HG02852 (cell line): ENCODE measurements around the gene NLRP6.
"Not testable (repeated sequence)": the region's sequence is repeated elsewhere in the genome, so short reads cannot be mapped to it uniquely, and the experiment has no call there.

Source experiments
- ATAC-seq: cut with Tn5 transposase; IDR thresholded peaks from one replicate; pipeline ENCODE4 v1.9.1; 2021; ENCODE audit warnings: mild to moderate bottlenecking, moderate library complexity; ENCODE audit not compliant: unreplicated experiment

NLRP6 gene

GRCh38 chr11:319121-319887 is 41.1 kb downstream of the NLRP6 start:
- ATAC-seq = not testable (repeated sequence)

- ATAC-seq = not testable (repeated sequence)
These were observed 41.7 kb downstream of the NLRP6 start for GRCh38 chr11:319888-320273.

DNA sequence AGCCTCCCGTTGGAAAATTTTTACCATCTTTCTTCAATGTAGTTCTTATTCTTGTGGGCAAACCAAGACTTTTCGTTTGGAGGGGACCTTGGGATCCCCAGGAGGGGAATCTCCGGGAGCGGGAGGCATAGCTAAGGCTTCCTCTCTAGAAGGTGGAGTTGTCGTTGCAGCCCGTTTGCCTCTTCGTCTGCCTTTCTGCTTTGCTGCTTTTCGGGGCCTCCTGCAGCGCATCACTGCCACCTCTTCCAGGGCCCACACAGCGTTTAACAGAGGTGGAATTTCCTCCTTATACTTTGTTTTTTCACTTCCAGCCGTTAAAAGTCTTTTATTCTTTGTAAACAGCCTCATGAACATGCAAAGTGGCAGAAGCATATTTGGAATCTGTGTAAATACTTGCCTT is 45.9 kb downstream of the NLRP6 start:
- no peak for ATAC-seq

DNA sequence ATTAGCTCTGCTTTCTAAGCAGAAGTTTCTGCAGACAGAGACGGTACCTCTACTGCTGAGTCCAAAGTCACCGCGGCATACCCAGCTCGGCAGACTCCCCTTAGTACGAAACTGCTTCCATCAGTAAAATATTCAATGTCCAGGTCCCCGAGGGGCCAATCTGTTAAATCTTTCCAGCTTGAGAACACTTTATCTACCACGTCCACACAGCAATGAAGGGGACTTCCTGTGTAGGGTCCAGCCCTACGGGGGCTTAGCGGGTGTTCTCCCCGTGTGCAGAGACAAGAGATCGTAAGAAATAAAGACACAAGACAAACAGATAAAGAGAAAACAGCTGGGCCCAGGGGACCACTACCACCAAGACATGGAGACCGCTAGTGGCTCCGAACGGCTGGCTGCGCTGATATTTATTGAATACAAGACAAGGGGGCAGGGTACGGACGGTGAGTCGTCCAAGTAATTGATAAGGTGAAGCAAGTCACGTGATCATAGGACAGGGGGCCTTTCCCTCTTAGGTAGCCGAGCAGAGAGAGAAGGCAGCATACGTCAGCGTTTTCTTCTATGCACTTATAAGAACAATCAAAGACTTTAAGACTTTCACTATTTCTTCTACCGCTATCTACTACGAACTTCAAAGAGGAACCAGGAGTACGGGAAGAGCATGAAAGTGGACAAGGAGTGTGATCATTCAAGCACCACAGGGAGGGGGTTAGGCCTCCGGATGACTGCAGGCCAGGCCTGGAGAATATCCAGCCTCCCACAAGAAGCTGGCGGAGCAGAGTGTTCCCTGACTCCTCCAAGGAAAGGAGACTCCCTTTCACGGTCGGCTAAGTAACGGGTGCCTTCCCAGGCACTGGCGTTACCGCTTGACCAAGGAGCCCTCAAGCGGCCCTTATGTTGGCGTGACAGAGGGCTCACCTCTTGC is 46.6 kb downstream of the NLRP6 start:
- not testable (repeated sequence) for ATAC-seq

GRCh38 chr11:325796-326591 is 47.8 kb downstream of the NLRP6 start:
- ATAC-seq = no peak

GRCh38 chr11:326592-326841 is 48.3 kb downstream of the NLRP6 start:
- no peak for ATAC-seq

DNA sequence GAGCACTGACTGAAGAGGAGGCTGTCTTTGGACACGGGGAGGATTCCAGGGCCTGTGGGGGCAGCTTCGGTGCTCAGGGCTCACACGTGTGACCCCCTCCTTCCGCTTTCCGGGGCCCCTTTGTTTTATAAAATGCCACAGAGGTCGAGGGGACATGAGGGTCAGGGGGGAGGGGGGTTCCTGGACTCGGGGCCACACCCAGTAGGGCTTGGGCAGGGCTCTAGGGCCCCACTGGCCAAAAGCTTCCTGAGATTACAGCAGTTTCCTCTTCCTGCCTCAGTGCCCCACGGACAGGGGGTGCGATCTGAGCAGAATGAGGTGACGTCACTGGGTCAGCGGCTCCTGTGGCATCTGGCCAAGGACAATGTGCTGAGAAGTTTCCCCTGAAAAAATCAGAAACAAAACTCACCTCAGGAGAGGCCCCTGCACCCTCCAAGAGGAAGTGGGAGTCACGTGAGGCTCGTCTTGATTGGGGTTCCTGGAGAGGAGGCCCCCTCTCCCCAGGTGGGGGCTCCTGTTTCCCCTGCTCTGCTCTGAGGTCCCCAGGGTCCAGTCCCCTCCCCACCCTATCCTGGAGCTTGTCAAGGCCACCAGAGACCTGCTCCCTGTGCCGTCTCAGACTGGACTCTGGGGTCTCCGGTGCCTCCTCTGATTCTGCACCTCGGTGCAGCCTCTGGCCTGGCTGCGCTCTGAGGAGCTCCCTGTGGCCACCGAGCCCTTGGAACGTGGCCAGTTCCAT is 48.8 kb downstream of the NLRP6 start:
- peak; percentile 73 for ATAC-seq

GRCh38 chr11:327581-327923 is 49.3 kb downstream of the NLRP6 start:
- no peak for ATAC-seq

GRCh38 chr11:328012-328411 is 49.8 kb downstream of the NLRP6 start:
- ATAC-seq = no peak

- not testable (repeated sequence) for ATAC-seq
These were observed 50.4 kb downstream of the NLRP6 start for GRCh38 chr11:328516-329100.

- ATAC-seq = no peak
These were observed 51.7 kb downstream of the NLRP6 start for GRCh38 chr11:329886-330253.

DNA sequence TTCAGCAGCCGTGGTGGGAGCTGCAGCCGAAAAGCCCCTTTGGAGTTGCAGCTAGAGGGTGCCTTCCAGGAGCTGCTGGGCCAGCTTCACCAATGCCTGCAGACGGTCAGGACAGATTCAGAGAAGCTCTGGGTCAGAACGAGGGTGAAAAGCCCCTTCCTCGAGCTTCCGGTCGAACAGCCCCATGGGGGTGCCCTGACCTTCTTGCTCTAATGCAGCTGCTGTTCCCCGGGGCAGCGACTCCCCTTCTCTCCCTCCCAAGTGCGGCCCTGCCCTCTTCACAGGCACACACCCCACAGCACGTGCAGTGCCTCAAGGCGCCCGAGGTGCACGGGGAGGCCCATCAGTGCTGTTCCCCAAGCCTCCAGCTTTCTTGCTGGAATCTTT is 52.1 kb downstream of the NLRP6 start:
- ATAC-seq = no peak

GRCh38 chr11:330694-331357 is 52.6 kb downstream of the NLRP6 start:
- ATAC-seq = no peak

GRCh38 chr11:331358-332060 is 53.3 kb downstream of the NLRP6 start:
- no peak for ATAC-seq

GRCh38 chr11:332651-333480 is 54.7 kb downstream of the NLRP6 start:
- no peak for ATAC-seq

- ATAC-seq = not testable (repeated sequence)
These were observed 55.5 kb downstream of the NLRP6 start for GRCh38 chr11:333616-334263.

DNA sequence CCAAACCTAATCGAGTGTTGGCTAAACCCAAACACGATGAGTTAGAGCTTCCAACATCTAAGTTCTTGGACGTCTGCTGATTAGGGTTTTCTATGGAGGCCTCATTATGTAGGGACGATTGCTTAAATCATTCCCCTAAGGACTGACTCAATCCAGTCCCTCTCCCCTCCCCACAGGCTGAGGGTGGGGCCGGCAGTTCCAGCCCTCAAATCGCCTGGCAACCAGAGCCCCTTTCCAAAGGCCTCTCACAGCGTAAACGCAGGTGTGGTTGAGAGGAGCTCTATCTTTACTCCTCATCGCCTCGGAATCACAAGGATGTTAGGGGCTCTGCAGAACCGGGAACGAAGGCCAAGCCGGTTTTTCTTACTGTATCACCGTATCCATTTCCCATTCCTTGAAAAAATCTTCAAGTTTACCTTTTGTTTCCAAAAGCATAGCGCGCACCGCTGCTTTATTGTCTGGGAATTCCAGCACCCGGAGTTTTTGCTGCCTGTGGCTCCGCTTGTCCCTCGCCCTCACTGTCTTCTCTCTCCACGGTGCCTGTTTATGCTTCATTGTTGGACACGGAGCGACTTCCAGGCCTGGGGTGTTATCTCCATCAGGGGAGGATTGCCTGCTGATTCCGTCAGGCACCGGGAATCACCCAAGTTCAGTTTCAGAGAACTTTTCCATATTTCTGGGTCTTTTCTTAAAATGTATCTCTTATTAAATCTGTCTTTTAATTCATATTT is 56.2 kb downstream of the NLRP6 start:
- no peak for ATAC-seq
